ENCODE data around the gene SSBP4. TPM values are rescaled to one million over a fixed set of nuclear protein-coding genes. Genes with fewer than 3 reads are reported as not detected.

Gene SSBP4
- total and polyA plus RNA-seq, 4 donors, result 4.0 to 19.0 (median 11.5) TPM

- peak; percentile 53 for DNase-seq (ENCODE audit: low spot score)
These were observed 1.8 kb upstream of the SSBP4 start for GRCh38 chr19:18417250-18418028.

GRCh38 chr19:18418029-18418482 lies 1.1 kb upstream of the SSBP4 start:
- TF ChIP-seq HNF4A (conservative IDR thresholded peaks at IDR 0.05) (no peak), JUND (IDR thresholded peaks at IDR 0.05) (no peak), EGR1 (IDR thresholded peaks at IDR 0.05; ENCODE audit: low read depth in 2 of 2) (no peak), GABPA (IDR thresholded peaks at IDR 0.05 in 1 of 2, conservative IDR thresholded peaks at IDR 0.05 in 1 of 2) (no peak), REST (IDR thresholded peaks at IDR 0.05) (no peak), SP1 (IDR thresholded peaks at IDR 0.05) (no peak), FOXA2 (IDR thresholded peaks at IDR 0.05) (no peak), MAX (IDR thresholded peaks at IDR 0.05) (no peak), ATF3 (IDR thresholded peaks at IDR 0.05) (no peak), CTCF (IDR thresholded peaks at IDR 0.05; ENCODE audit: low read depth, low read length, missing input control) (no peak), RAD21 (IDR thresholded peaks at IDR 0.05) (no peak), TAF1 (conservative IDR thresholded peaks at IDR 0.05) (no peak), NR2F2 (IDR thresholded peaks at IDR 0.05) (no peak), HNF4G (IDR thresholded peaks at IDR 0.05) (no peak), RXRA (IDR thresholded peaks at IDR 0.05) (no peak), YY1 (IDR thresholded peaks at IDR 0.05) (no peak), ZBTB33 (IDR thresholded peaks at IDR 0.05) (no peak), FOXA1 (IDR thresholded peaks at IDR 0.05) (no peak)
- Histone ChIP-seq H3K36me3 (ENCODE audit: control insufficient read depth in 4 of 4, insufficient read depth in 3 of 4, low read depth in 1 of 4, low read length in 3 of 4) (no peaks in the 10 kb centered on the region), H3K9me3 (ENCODE audit: control insufficient read depth in 4 of 4, low read length in 3 of 4) (no peaks in the 10 kb centered on the region), H3K27ac (ENCODE audit: low read depth in 1 of 2, low read length in 2 of 2) (peak overlapping the region; percentile 89 to 94), H3K9ac (ENCODE audit: low read depth in 1 of 2, low read length in 2 of 2) (no peak overlapping the region), H3K4me3 (ENCODE audit: low read depth in 1 of 3, low read length in 3 of 3) (no peak overlapping the region), H3K27me3 (ENCODE audit: control insufficient read depth in 4 of 4, insufficient read depth in 4 of 4, low read length in 3 of 4) (no peaks in the 10 kb centered on the region), H3K4me1 (ENCODE audit: control insufficient read depth in 4 of 4, insufficient read depth in 4 of 4, low read length in 3 of 4) (peaks cover 9 to 49% (median 28%) of the 10 kb centered on the region in 4 donors)
- no peak for DNase-seq (ENCODE audit: low spot score)
- 9% methylated on average over 30 of the region's 30 CpGs for WGBS

More at GRCh38 chr19:18417250-18418028, 1.8 kb upstream of the SSBP4 start:
- Histone ChIP-seq H3K27me3 (ENCODE audit: control insufficient read depth in 4 of 4, insufficient read depth in 4 of 4, low read length in 3 of 4) (no peaks in the 10 kb centered on the region), H3K9me3 (ENCODE audit: control insufficient read depth in 4 of 4, low read length in 3 of 4) (no peaks in the 10 kb centered on the region), H3K4me1 (ENCODE audit: control insufficient read depth in 4 of 4, insufficient read depth in 4 of 4, low read length in 3 of 4) (peaks cover 9 to 49% (median 28%) of the 10 kb centered on the region in 4 donors), H3K27ac (ENCODE audit: low read depth in 1 of 2, low read length in 2 of 2) (peak overlapping the region; percentile 89 to 94), H3K4me3 (ENCODE audit: low read depth in 1 of 3, low read length in 3 of 3) (peak overlapping the region in 1 of 3 donors; percentile 8), H3K36me3 (ENCODE audit: control insufficient read depth in 4 of 4, insufficient read depth in 3 of 4, low read depth in 1 of 4, low read length in 3 of 4) (no peaks in the 10 kb centered on the region), H3K9ac (ENCODE audit: low read depth in 1 of 2, low read length in 2 of 2) (no peak overlapping the region)
- WGBS, result 3% methylated on average over 53 of the region's 53 CpGs
- TF ChIP-seq HNF4G (IDR thresholded peaks at IDR 0.05) (no peak), RXRA (IDR thresholded peaks at IDR 0.05) (no peak), GABPA (IDR thresholded peaks at IDR 0.05 in 1 of 2, conservative IDR thresholded peaks at IDR 0.05 in 1 of 2) (peak in 1 of 2 donors; percentile 50)
